ENCODE data around the gene RETREG1.
"Not testable (repeated sequence)": the region's sequence is repeated elsewhere in the genome, so short reads cannot be mapped to it uniquely, and the experiment has no call there.

RETREG1 gene

DNA sequence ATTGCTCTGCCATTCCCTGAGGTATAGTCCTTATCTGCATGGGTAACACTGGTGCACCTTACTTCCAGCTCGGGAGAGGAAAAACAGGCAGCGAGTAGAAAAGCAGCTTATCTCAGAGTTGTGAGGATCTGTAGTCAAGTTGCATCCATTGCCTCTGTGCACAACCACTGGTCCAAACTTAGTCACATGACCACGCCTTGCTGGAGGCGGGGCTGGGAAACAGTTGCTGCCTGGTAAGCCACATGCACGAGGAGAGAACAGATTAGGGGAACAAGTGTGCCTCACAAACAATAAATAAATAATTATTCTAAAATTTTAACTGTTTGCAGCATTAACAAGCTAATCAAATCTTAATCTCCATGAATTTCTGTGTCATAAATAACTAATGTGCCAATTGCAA, 169.8 kb downstream of the RETREG1 start:
- H3K4me3 ChIP-seq (ENCODE audit: low read depth, low read length) = no peak overlapping the region
- TF ChIP-seq, protein P1, sequence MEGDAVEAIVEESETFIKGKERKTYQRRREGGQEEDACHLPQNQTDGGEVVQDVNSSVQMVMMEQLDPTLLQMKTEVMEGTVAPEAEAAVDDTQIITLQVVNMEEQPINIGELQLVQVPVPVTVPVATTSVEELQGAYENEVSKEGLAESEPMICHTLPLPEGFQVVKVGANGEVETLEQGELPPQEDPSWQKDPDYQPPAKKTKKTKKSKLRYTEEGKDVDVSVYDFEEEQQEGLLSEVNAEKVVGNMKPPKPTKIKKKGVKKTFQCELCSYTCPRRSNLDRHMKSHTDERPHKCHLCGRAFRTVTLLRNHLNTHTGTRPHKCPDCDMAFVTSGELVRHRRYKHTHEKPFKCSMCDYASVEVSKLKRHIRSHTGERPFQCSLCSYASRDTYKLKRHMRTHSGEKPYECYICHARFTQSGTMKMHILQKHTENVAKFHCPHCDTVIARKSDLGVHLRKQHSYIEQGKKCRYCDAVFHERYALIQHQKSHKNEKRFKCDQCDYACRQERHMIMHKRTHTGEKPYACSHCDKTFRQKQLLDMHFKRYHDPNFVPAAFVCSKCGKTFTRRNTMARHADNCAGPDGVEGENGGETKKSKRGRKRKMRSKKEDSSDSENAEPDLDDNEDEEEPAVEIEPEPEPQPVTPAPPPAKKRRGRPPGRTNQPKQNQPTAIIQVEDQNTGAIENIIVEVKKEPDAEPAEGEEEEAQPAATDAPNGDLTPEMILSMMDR (IDR thresholded peaks at IDR 0.05; ENCODE audit: low read depth, low read length, missing control alignments) = no peak
- in situ Hi-C loops (cut with HindIII; ENCODE audit: low sequenced_read_pairs) = no loop called here
- no peak for DNase-seq (ENCODE audit: low read depth)

DNA sequence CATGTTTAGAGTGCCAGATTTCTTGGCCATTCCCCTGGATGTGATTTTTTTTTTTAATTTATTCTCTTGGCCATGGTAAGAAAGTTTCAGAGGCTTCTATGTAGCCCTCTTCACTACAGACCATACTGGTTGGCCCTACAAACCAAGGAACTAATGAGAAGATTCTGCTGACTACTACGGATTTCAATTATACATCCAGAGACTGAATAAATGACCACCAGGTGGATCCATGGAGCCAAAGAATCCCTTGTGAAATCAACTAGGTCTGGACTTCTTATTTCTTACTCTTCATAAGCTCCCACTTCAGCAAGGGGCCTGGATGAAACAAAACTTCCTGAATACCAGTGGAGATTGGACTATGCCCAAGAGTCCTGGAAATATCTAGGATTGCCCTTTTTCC, 178.8 kb downstream of the RETREG1 start:
- DNase-seq (ENCODE audit: low read depth) = no peak
- TF ChIP-seq, protein P1 (IDR thresholded peaks at IDR 0.05; ENCODE audit: low read depth, low read length, missing control alignments) = no peak
- in situ Hi-C loops (cut with HindIII; ENCODE audit: low sequenced_read_pairs) = no loop called here
- H3K4me3 ChIP-seq (ENCODE audit: low read depth, low read length) = no peak overlapping the region

DNA sequence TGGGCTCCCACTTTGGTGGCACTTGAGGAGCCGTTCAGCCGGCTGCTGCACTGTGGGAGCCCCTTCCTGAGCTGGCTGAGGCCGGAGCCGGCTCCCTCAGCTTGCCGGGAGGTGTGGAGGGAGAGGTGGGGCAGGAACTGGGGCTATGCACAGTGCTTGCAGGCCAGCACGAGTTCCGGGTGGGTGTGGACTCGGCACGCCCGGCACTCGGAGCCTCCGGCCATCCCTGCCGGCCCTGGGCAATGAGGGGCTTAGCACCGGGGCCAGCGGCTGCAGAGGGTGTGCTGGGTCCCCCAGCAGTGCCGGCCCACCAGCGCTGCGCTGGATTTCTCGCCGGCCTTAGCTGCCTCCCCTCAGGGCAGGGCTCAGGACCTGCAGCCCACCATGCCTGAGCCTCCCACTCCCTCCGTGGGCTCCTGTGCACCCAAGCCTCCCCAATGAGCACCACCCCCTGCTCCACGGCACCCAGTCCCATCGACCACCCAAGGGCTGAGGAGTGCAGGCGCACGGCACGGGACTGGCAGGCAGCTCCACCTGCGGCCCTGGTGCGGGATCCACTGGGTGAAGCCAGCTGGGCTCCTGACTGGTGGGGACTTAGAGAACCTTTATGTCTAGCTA, 180.6 kb downstream of the RETREG1 start:
- DNase-seq (ENCODE audit: low read depth); H3K4me3 ChIP-seq (ENCODE audit: low read depth, low read length); in situ Hi-C loops (cut with HindIII; ENCODE audit: low sequenced_read_pairs): not testable (repeated sequence)

DNA sequence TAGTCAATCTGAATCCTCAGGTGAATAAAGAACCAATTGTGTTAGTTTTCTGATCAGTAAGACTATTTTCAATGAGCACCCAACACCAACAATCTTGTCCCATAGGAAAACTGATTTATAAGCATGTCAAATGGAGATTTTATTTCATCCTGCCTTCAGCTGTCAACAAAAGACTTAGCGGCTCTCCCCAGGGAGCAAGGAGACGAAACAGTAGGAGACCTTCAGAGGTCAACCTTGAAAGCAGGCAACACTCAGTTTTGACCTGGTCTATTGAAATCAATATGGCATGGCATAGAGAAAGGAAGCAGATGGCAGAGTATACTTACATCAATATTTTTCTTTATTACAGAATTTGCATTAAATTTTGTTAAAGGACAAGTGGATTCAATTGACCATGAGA, 185.3 kb downstream of the RETREG1 start:
- TF ChIP-seq, protein P1 (IDR thresholded peaks at IDR 0.05; ENCODE audit: low read depth, low read length, missing control alignments) = no peak
- no peak for DNase-seq (ENCODE audit: low read depth)
- no peak overlapping the region for H3K4me3 ChIP-seq (ENCODE audit: low read depth, low read length)
- in situ Hi-C loops (cut with HindIII; ENCODE audit: low sequenced_read_pairs) = no loop called here

DNA sequence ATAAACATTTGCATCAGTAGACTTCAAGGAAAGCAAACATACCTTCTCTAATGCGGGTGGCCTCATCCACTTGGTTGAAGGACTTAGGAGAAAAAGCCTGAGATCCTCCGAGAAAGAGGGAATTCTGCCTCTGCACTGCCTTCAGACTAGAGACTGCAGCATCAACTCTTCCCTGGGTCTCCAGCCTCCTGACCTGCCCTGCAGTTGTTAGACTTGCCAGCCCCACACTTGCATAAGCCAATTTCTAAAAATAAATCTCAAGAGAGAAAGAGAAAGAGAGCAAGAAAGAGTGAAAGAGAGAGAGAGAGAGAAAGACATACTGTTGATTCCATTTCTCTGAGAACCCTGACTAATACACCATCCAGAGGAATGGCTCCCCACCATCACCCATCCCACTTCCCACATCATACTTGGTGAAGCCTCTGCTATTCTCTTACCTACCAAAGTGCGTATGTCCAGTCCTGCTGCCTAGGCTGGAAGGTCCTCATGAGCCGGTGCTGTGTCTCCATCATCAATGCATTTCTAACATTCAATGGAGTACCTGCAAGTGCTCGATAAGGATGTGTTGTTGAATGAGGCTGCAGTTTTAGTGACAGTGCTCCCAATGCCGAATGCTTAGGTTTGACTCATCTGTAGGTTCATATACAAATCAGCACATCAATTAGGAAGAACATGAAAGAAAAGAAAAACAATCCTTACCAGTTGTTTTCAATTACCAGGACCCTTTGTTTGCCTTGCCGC, 186.3 kb downstream of the RETREG1 start:
- DNase-seq (ENCODE audit: low read depth) = no peak
- no peak overlapping the region for H3K4me3 ChIP-seq (ENCODE audit: low read depth, low read length)
- in situ Hi-C loops (cut with HindIII; ENCODE audit: low sequenced_read_pairs) = no loop called here
- TF ChIP-seq, protein P1 (IDR thresholded peaks at IDR 0.05; ENCODE audit: low read depth, low read length, missing control alignments) = no peak

DNA sequence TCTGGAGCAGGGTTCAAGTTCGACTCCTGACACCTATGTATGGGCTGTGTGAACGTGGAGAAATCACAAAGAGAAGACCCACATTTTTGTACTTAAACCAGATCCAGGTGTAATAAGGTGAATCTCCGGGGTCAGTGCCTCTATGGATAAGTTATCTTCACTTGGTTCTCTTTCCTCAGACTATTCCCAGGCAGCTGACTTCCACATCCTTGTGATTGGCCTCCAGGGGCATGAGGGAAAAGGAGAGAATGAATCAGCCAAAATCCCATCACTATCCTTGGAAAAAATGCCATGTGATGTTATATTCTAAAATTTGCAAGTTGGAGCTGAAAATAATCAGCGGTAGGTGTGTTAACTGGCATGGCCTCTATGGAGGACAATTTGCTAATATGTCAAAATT, 188.4 kb downstream of the RETREG1 start:
- TF ChIP-seq, protein P1 (IDR thresholded peaks at IDR 0.05; ENCODE audit: low read depth, low read length, missing control alignments) = no peak
- in situ Hi-C loops (cut with HindIII; ENCODE audit: low sequenced_read_pairs) = no loop called here

DNA sequence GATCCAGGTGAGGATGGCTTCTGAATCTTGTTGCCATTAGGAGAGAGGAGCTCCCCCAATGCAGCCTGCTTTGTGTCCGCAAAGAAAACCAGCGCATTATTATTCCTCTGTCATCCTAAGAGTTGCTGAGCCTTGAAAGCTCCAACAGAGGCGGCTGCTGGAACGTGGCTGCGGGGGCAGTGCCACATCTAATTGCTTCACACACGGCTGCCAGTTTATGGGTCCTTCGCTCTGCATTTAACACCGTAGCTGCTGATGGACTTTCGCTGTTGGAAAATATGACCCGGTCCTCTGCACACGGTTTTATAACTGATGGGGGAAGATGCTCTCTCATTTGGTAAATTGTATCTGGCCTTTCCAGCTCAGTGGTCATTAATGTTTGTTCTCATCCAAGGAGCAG, 189.2 kb downstream of the RETREG1 start:
- no peak for DNase-seq (ENCODE audit: low read depth)
- in situ Hi-C loops (cut with HindIII; ENCODE audit: low sequenced_read_pairs) = no loop called here
- H3K4me3 ChIP-seq (ENCODE audit: low read depth, low read length) = no peak overlapping the region
- TF ChIP-seq, protein P1 (IDR thresholded peaks at IDR 0.05; ENCODE audit: low read depth, low read length, missing control alignments) = no peak

More for the DNA sequence above, 188.4 kb downstream of the RETREG1 start:
- H3K4me3 ChIP-seq (ENCODE audit: low read depth, low read length) = no peak overlapping the region
- no peak for DNase-seq (ENCODE audit: low read depth)

Data from astrocyte of the cerebellum (primary cell).